Measurements from ENCODE around the gene SEPTIN10.

- TF ChIP-seq ZNF274 (IDR thresholded peaks at IDR 0.05; ENCODE audit: borderline replicate concordance, extremely low read depth, low read length) = no peak
- no peak for TF ChIP-seq POLR2A (IDR thresholded peaks at IDR 0.05; ENCODE audit: control extremely low read depth in 1 of 2, low read depth in 2 of 2, low read length in 2 of 2)
- no peak for TF ChIP-seq EP300 (IDR thresholded peaks at IDR 0.05; ENCODE audit: borderline replicate concordance in 1 of 2, low read depth in 2 of 2, low read length in 2 of 2)
- TF ChIP-seq CTCF (IDR thresholded peaks at IDR 0.05; ENCODE audit: control extremely low read depth in 1 of 3, insufficient read depth in 1 of 3, low read depth in 1 of 3, low read length in 3 of 3) = no peak
- no peak for TF ChIP-seq CHD2 (IDR thresholded peaks at IDR 0.05; ENCODE audit: low read length)
- TF ChIP-seq SIN3A (conservative IDR thresholded peaks at IDR 0.05 in 1 of 2, IDR thresholded peaks at IDR 0.05 in 1 of 2; ENCODE audit: low read depth in 1 of 2, low read length in 2 of 2) = no peak
- no peak for TF ChIP-seq CHD1 (IDR thresholded peaks at IDR 0.05; ENCODE audit: low read depth, low read length)
- TF ChIP-seq SP1 (IDR thresholded peaks at IDR 0.05; ENCODE audit: low read depth, low read length) = no peak
- no peak for TF ChIP-seq GABPA (IDR thresholded peaks at IDR 0.05; ENCODE audit: borderline replicate concordance, insufficient read depth, low read length)
- no peak for TF ChIP-seq POLR2AphosphoS5 (IDR thresholded peaks at IDR 0.05; ENCODE audit: low read depth, low read length)
These were observed 22.6 kb upstream of the SEPTIN10 start for GRCh38 chr2:109636317-109636716.

All from H1 (cell line).